GM12874 (cell line): ENCODE data around the gene ECE1.

Experiments used
- TF ChIP-seq, protein P1 (sequence below): IDR thresholded peaks from 2 replicates; pipeline ENCODE4 v1.5.1; 2011; ENCODE audit warnings: low read depth, mild to moderate bottlenecking, control low read depth, low read length, moderate library complexity; ENCODE audit not compliant: insufficient read depth

The ECE1 gene

DNA sequence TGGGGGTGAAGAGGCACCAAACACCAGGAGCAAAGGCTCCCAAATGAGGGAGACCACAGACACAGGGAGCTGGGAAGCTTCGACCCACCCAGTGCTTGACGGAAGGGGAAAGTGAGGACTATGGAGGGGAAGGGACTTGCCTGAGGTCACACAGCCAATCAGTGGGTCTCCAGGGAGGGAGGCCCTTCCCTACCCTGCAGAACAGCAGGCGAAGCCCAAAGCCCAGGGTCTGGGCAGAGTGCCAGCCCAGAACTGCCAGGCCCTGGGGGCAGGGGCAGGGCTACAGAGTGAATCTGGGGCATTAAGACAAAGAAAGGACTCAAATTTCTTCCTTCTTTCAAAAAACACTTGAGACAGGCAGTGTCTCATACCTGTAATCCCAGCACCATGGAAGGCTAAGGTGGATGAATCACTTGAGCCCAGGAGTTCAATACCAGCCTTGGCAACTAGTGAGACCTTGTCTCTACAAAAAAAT, 45.5 kb upstream of the ECE1 start:
- TF ChIP-seq, protein P1, sequence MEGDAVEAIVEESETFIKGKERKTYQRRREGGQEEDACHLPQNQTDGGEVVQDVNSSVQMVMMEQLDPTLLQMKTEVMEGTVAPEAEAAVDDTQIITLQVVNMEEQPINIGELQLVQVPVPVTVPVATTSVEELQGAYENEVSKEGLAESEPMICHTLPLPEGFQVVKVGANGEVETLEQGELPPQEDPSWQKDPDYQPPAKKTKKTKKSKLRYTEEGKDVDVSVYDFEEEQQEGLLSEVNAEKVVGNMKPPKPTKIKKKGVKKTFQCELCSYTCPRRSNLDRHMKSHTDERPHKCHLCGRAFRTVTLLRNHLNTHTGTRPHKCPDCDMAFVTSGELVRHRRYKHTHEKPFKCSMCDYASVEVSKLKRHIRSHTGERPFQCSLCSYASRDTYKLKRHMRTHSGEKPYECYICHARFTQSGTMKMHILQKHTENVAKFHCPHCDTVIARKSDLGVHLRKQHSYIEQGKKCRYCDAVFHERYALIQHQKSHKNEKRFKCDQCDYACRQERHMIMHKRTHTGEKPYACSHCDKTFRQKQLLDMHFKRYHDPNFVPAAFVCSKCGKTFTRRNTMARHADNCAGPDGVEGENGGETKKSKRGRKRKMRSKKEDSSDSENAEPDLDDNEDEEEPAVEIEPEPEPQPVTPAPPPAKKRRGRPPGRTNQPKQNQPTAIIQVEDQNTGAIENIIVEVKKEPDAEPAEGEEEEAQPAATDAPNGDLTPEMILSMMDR: no peak

- TF ChIP-seq, protein P1: no peak
Observed at GRCh38 chr1:21335088-21335691, 44.9 kb upstream of the ECE1 start.

DNA sequence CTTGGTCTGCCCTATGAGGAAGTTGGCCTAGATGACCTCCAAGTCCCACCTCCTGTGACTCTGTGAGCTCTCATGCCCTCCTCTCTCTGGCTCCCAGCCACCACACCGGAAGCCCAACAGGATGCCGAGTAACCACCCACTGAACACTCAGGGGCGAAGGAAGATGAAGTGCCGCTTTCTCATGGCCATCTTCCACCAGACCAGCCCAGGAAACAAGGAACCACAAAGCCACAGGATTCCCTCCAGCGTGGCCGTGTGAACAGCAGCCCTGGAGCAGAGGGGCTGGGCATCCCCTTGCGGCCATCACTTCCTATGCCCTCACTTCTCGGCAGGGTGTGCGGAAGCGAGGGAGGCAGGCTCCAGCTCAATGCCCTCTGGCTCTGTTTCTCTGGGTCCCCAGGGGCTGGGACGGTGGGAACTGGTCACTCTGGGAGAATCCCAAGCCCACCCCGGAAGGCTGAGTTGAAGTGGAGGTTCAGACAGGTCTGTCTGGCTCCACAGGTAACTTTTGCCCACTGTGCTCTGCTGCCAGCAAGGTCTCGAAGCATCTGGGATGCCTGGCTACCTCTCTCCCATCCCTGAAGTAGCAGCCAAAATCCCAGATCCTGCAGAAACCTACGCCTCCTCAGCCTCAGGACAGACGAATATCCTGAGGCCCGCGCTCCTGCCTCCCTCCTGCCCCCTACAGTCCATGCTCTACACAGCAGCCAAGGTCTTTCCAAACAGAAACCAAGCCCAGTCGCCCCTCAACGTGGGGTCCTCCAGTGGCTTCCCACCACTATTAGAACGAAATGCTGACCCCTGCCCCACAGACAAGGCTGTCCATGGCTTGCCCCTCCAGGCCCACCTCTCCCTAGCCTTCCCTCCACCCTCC, 44.2 kb upstream of the ECE1 start:
- TF ChIP-seq, protein P1: peak; percentile 90

GRCh38 chr1:21333824-21334213, 43.6 kb upstream of the ECE1 start:
- TF ChIP-seq, protein P1: no peak

- TF ChIP-seq, protein P1: no peak
Observed at GRCh38 chr1:21332554-21333311, 42.5 kb upstream of the ECE1 start.

GRCh38 chr1:21331752-21332478, 41.7 kb upstream of the ECE1 start:
- TF ChIP-seq, protein P1: no peak
